GM13977 (cell line): Measurements from ENCODE around the gene ROBO2.

Experiments used
- DNase-seq: peaks from one replicate; pipeline ENCODE4 v3.0.0; 2012; ENCODE audit warnings: low spot score
- CTCF ChIP-seq: IDR thresholded peaks from 2 replicates; pipeline ENCODE4 v1.5.1; 2012; ENCODE audit warnings: mild to moderate bottlenecking, control low read depth; ENCODE audit not compliant: insufficient read depth; ENCODE audit errors: extremely low read depth, missing control alignments
- in situ Hi-C: fragments of 300-500 bp; cut with MboI; formaldehyde crosslinking; loops from one replicate; pipeline ENCODE4 v1.12.0; 2022; ENCODE audit warnings: low sequenced_read_pairs, low pct_unique_long_range_greater_than_20kb, mixed read lengths, inconsistent platforms; ENCODE audit not compliant: unreplicated experiment

ROBO2 gene

GRCh38 chr3:77549034-77549433, 509.1 kb downstream of the ROBO2 start:
- TF ChIP-seq CTCF: no peak
- no peak for DNase-seq
- in situ Hi-C loops: no loop called here

- DNase-seq: no peak
- TF ChIP-seq CTCF: no peak
- in situ Hi-C loops: no loop called here
Observed at GRCh38 chr3:77553240-77553639, 513.3 kb downstream of the ROBO2 start.

- in situ Hi-C loops: no loop called here
- no peak for DNase-seq
- no peak for TF ChIP-seq CTCF
Observed at GRCh38 chr3:77562089-77562488, 522.2 kb downstream of the ROBO2 start.

GRCh38 chr3:77563012-77563411, 523.1 kb downstream of the ROBO2 start:
- no peak for TF ChIP-seq CTCF
- in situ Hi-C loops: no loop called here
- DNase-seq: no peak

- in situ Hi-C loops: no loop called here
Observed at GRCh38 chr3:77566055-77566454, 526.2 kb downstream of the ROBO2 start.

GRCh38 chr3:77571971-77572715, 532.2 kb downstream of the ROBO2 start:
- in situ Hi-C loops: no loop called here
- no peak for DNase-seq
- no peak for TF ChIP-seq CTCF

More at GRCh38 chr3:77566055-77566454, 526.2 kb downstream of the ROBO2 start:
- no peak for TF ChIP-seq CTCF
- no peak for DNase-seq
